ENCODE results near the gene GPR55. TPM values are rescaled to one million over a fixed set of nuclear protein-coding genes. Genes with fewer than 3 reads are reported as not detected.

Gene GPR55
- polyA plus RNA-seq, 1 donor (not counting 4 experiments of a cell fraction or from before 2014, with no cell fraction given): not detected

DNA sequence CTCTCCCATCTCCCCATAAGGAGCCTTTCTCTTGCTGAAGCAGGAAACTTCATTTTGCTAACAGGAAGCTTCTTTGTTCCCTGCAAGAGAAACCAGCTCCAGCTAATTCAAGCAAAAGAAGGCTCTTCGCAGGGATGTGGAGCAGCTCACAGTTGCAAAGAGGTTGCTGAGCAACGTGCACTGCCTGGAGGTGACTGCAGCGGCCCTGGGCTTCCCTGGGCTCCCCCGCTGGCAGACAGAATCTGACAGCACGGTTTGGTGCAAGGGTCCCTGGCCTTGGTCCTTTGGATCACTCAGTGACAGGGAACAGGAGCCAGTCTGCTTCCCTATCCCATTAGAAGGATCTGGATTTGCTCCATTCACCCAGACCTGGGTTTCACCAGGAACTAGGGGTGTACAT lies 25.8 kb downstream of the GPR55 start:
- Histone ChIP-seq H3K9ac (ENCODE audit: control insufficient read depth, extremely low read depth, insufficient read depth, low read length) (no peak overlapping the region), H3K27me3 (ENCODE audit: control insufficient read depth, extremely low read depth, insufficient read depth, low read length) (peaks cover 14% of the 10 kb centered on the region), H3K36me3 (ENCODE audit: control insufficient read depth in 2 of 2, extremely low read depth in 1 of 2, insufficient read depth in 2 of 2, low read length in 2 of 2) (no peaks in the 10 kb centered on the region), H3K9me1 (ENCODE audit: control insufficient read depth, extremely low read depth, insufficient read depth, low read length) (no peaks in the 10 kb centered on the region), H3K4me2 (ENCODE audit: control insufficient read depth, extremely low read depth, insufficient read depth, low read depth, low read length) (no peak overlapping the region), H4K20me1 (ENCODE audit: control insufficient read depth, extremely low read depth, insufficient read depth, low read length) (no peaks in the 10 kb centered on the region), H3K9me3 (ENCODE audit: control insufficient read depth, low read depth, low read length) (no peaks in the 10 kb centered on the region), H3K4me3 (ENCODE audit: control insufficient read depth in 2 of 3, extremely low read depth in 1 of 3, insufficient read depth in 2 of 3, low read depth in 1 of 3, low read length in 3 of 3) (no peak overlapping the region), H2AFZ (ENCODE audit: control insufficient read depth, low read length) (no peak overlapping the region), H3K27ac (ENCODE audit: control insufficient read depth, insufficient read depth, low read length) (no peak overlapping the region), H3K4me1 (ENCODE audit: control insufficient read depth, extremely low read depth, insufficient read depth, low read length) (no peaks in the 10 kb centered on the region), H3K79me2 (ENCODE audit: control insufficient read depth, insufficient read depth, low read length) (no peaks in the 10 kb centered on the region)
- DNase-seq (ENCODE audit: low read depth, low spot score): no peak
- dilution Hi-C loops (cut with MboI; ENCODE audit: extremely low pct_ligation_motif_present, low sequenced_read_pairs): no loop called here
- TF ChIP-seq CTCF (optimal IDR thresholded peaks at IDR 0.05 in 1 of 3, IDR thresholded peaks at IDR 0.05 in 1 of 3, conservative IDR thresholded peaks at IDR 0.05 in 1 of 3; ENCODE audit: extremely low read depth in 1 of 3, insufficient read depth in 2 of 3, low read length in 3 of 3): no peak
- no peak for TF ChIP-seq EZH2 (IDR thresholded peaks at IDR 0.05; ENCODE audit: low read length)
- FAIRE-seq: no peak

GRCh38 chr2:230898713-230899091 lies 26.3 kb downstream of the GPR55 start:
- no peak overlapping the region for H2AFZ ChIP-seq (ENCODE audit: control insufficient read depth, low read length)
- H3K27ac ChIP-seq (ENCODE audit: control insufficient read depth, insufficient read depth, low read length): no peak overlapping the region
- no peaks in the 10 kb centered on the region for H3K36me3 ChIP-seq (ENCODE audit: control insufficient read depth in 2 of 2, extremely low read depth in 1 of 2, insufficient read depth in 2 of 2, low read length in 2 of 2)
- TF ChIP-seq EZH2 (IDR thresholded peaks at IDR 0.05; ENCODE audit: low read length) (no peak), CTCF (optimal IDR thresholded peaks at IDR 0.05 in 1 of 3, IDR thresholded peaks at IDR 0.05 in 1 of 3, conservative IDR thresholded peaks at IDR 0.05 in 1 of 3; ENCODE audit: extremely low read depth in 1 of 3, insufficient read depth in 2 of 3, low read length in 3 of 3) (no peak)
- H3K79me2 ChIP-seq (ENCODE audit: control insufficient read depth, insufficient read depth, low read length): no peaks in the 10 kb centered on the region
- FAIRE-seq (no peak), DNase-seq (ENCODE audit: low read depth, low spot score) (no peak)
- H3K4me3 ChIP-seq (ENCODE audit: control insufficient read depth in 2 of 3, extremely low read depth in 1 of 3, insufficient read depth in 2 of 3, low read depth in 1 of 3, low read length in 3 of 3): no peak overlapping the region
- H3K9me3 ChIP-seq (ENCODE audit: control insufficient read depth, low read depth, low read length): no peaks in the 10 kb centered on the region
- H3K9ac ChIP-seq (ENCODE audit: control insufficient read depth, extremely low read depth, insufficient read depth, low read length): no peak overlapping the region
- H4K20me1 ChIP-seq (ENCODE audit: control insufficient read depth, extremely low read depth, insufficient read depth, low read length): no peaks in the 10 kb centered on the region
- no peaks in the 10 kb centered on the region for H3K4me1 ChIP-seq (ENCODE audit: control insufficient read depth, extremely low read depth, insufficient read depth, low read length)
- dilution Hi-C loops (cut with MboI; ENCODE audit: extremely low pct_ligation_motif_present, low sequenced_read_pairs): no loop called here
- H3K4me2 ChIP-seq (ENCODE audit: control insufficient read depth, extremely low read depth, insufficient read depth, low read depth, low read length): no peak overlapping the region
- no peaks in the 10 kb centered on the region for H3K9me1 ChIP-seq (ENCODE audit: control insufficient read depth, extremely low read depth, insufficient read depth, low read length)
- peaks cover 14% of the 10 kb centered on the region for H3K27me3 ChIP-seq (ENCODE audit: control insufficient read depth, extremely low read depth, insufficient read depth, low read length)
